Fibroblast of pulmonary artery (primary cell): ENCODE data around the gene MCF2L.

Experiments
- DNase-seq: peaks from one replicate; pipeline ENCODE4 v3.0.0-alpha.2; 2010; ENCODE audit warnings: low read depth
- H3K4me3 ChIP-seq: replicated peaks from 2 replicates; pipeline ENCODE4 v1.5.1; 2011; ENCODE audit warnings: low read depth, mild to moderate bottlenecking, control low read depth, low read length, moderate library complexity
- TF ChIP-seq, protein P1 (sequence below): IDR thresholded peaks from 2 replicates; pipeline ENCODE4 v1.5.1; 2011; ENCODE audit warnings: mild to moderate bottlenecking, control low read depth, low read length, inconsistent platforms; ENCODE audit errors: missing control alignments

MCF2L gene

DNA sequence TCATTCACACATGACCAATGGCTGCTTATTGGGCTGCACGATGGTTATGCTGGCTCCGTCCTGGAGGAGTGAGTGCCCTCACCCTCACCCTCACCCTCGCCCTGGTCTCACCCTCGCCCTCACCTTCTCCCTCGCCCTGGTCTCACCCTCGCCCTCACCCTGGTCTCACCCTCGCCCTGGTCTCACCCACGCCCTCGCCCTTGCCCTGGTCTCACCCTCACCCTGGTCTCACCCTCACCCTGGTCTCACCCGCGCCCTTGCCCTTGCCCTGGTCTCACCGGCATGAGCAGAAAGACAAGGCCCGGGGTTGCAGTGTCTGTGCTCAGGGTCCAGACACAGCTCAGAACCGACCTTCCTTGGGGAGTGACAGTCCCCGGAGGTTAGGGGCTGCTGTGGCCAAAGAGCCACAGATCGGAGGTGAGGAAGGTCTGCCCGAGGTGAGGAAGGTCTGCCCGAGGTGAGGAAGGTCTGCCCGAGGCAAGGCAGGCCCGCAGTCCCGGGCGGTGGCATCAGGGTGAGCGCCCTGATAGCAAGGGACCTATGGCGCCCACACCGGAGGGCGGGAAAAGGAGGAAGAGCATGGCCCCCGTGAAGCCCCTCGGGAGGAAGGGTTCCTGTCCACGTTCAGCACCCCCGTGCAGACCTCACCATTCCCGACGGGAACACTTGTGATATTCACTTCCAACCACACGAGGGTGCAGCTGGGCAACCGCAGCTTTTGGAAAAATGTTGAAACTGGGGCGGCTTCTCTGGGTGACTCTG lies 65.6 kb downstream of the MCF2L start:
- no peak overlapping the region for H3K4me3 ChIP-seq
- TF ChIP-seq, protein P1, sequence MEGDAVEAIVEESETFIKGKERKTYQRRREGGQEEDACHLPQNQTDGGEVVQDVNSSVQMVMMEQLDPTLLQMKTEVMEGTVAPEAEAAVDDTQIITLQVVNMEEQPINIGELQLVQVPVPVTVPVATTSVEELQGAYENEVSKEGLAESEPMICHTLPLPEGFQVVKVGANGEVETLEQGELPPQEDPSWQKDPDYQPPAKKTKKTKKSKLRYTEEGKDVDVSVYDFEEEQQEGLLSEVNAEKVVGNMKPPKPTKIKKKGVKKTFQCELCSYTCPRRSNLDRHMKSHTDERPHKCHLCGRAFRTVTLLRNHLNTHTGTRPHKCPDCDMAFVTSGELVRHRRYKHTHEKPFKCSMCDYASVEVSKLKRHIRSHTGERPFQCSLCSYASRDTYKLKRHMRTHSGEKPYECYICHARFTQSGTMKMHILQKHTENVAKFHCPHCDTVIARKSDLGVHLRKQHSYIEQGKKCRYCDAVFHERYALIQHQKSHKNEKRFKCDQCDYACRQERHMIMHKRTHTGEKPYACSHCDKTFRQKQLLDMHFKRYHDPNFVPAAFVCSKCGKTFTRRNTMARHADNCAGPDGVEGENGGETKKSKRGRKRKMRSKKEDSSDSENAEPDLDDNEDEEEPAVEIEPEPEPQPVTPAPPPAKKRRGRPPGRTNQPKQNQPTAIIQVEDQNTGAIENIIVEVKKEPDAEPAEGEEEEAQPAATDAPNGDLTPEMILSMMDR = peak; percentile 76
- DNase-seq = peak; percentile 70

DNA sequence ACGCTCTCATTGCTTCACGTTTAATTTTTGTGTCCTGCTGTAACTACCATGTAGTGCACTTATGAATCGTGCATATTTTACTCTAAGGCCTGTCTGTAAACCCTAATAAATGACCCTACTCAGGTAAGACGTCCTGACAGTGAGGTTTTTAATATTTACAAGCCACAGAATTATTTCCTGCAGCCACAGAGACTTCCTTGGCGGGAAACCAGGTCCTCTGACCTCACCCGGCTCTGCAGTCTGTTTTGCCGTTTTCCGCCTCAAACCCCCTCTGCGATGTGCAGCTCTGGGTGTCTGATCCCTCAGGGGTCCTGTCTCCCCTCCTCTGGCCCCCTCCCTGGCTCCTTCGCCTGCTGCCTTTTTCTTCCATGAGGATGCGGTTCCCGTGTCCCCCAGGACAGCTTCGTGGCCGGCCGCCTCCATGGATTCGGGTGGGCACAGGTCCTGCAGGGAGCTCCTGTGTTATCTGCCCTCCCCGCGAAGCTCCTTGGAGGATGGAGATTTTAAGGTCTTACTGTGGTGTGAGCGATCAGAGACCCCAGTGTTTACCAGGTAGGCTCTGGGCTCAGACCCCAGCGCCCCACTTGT lies 66.3 kb downstream of the MCF2L start:
- H3K4me3 ChIP-seq = no peak overlapping the region
- TF ChIP-seq, protein P1 = no peak
- DNase-seq = no peak

DNA sequence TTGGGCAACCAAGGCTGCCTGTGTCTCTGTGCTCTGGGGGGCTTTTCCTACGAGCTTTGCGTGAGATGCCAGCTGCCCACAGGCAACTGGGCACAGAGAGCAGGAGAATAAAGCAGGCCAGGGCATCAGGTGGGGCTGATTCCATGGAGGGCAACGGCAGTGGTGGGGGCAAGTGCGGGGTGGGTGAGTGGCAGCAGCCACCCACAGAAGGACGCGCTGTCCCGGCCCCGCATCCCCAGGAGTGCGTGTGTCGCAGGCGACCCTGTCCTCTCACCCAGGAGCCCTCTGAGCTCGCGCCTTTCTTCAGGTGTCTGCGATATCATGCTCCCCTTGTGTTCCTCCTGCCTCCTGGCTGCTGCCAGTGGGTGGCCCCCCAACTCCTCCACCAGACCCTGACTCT lies 67.4 kb downstream of the MCF2L start:
- TF ChIP-seq, protein P1 = no peak
- H3K4me3 ChIP-seq = no peak overlapping the region
- DNase-seq = no peak

DNA sequence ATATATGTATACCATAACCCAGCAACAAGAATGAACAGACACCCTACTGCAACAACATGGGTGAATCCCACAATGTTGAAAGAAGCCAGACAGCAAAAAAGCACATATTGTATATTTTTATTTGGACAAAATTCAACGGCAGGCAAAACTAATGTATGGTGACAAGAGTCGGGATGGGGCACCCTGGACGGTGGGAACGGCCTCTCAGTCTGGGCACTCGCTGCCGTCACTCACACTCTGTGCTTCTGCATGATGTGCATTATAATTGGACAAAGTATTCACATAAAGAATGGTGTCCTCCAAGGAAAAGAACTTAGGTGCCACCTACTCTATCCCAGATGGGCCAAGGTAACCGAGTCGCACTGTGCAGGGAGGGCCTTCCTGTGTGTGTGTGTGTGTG lies 71.0 kb downstream of the MCF2L start:
- TF ChIP-seq, protein P1 = no peak
- DNase-seq = no peak
- H3K4me3 ChIP-seq = no peak overlapping the region

DNA sequence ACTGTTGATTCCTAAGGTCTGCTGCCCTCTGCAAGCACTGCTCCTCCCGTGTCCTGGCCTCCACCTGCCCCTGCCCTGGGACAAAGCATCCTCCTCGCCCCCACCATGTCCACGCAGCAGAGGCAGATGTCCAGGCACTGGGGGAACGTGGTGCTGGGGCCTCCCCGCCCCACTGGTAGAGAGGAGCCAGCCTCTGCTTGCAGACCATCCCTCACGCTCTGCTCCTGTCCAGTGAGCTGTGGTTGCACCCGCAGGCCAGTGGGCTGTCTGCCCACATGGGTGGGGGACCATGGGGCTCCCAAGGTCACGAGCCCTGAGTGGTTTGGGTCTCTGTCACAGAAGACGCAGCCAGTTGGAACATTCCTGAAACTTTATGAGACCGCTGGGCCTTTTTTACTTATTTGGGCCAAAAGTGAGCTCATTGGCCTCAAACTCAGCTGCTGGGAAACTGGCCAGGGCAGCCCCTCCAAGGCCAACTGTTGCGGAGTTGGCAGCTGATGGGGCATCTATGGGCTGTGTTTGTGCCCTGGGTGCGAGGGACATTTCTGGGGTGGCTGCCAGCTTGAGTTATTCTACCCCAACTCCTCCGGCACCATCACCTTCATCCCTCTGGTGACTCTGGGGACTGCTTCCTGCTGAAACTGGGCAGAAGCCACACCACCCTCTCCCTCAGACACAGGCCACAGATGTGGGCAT lies 71.7 kb downstream of the MCF2L start:
- TF ChIP-seq, protein P1 = no peak
- no peak for DNase-seq
- H3K4me3 ChIP-seq = no peak overlapping the region

DNA sequence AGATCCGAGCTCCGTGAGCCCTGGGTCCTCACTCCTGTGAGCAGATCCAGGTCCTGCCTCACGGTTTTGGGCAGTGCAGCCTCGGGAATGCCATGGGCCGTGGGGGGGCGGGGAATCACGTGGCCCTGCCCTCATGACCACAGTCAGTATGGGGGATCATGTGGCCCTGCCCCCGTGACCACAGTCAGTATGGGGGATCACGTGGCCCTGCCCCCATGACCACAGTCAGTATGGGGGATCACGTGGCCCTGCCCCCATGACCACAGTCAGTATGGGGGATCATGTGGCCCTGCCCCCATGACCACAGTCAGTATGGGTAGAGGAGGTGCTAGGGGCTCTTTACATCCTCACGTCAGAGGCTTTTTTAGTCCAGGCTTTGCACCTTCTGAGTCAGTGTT lies 72.3 kb downstream of the MCF2L start:
- H3K4me3 ChIP-seq = no peak overlapping the region
- DNase-seq = no peak
- TF ChIP-seq, protein P1 = no peak
